SK-N-SH (cell line): Measurements from ENCODE around the gene METTL21C.

Experiments
- POLR2AphosphoS5 ChIP-seq: IDR thresholded peaks from 2 replicates; pipeline ENCODE4 v1.6.1; 2012; ENCODE audit warnings: low read depth, low read length
- SIN3A ChIP-seq: IDR thresholded peaks from 2 replicates; pipeline ENCODE4 v1.6.1; 2012; ENCODE audit warnings: low read depth, mild to moderate bottlenecking, low read length, moderate library complexity, borderline replicate concordance
- SMC3 ChIP-seq: IDR thresholded peaks from 2 replicates; pipeline ENCODE4 v1.6.1; 2012; ENCODE audit warnings: low read depth, low read length, improper control_type of control experiment
- TAF1 ChIP-seq: IDR thresholded peaks from 2 replicates; pipeline ENCODE4 v1.6.1; 2012; ENCODE audit warnings: low read depth, mild to moderate bottlenecking, low read length, moderate library complexity, borderline replicate concordance
- USF2 ChIP-seq: fragments of 150-350 bp; IDR thresholded peaks from 2 replicates; pipeline ENCODE4 v1.6.1; 2017; ENCODE audit warnings: antibody characterized with exemption, low read length, low read depth, borderline replicate concordance
- YY1 ChIP-seq: IDR thresholded peaks from 2 replicates; pipeline ENCODE4 v1.4.0; 2012; ENCODE audit warnings: low read depth, mild to moderate bottlenecking
- TF ChIP-seq, protein P1 (sequence below): fragments of 200-600 bp; sonication (generic); IDR thresholded peaks from 2 replicates; pipeline ENCODE4 v1.6.1; 2017; ENCODE audit warnings: antibody characterized with exemption, mild to moderate bottlenecking, moderate library complexity
- TF ChIP-seq, protein P2 (sequence below): IDR thresholded peaks from 2 replicates; pipeline ENCODE4; 2012
- TF ChIP-seq, protein P3 (sequence below): IDR thresholded peaks from 2 replicates; pipeline ENCODE4 v1.4.0; 2012; ENCODE audit warnings: low read depth, borderline replicate concordance

DNA sequence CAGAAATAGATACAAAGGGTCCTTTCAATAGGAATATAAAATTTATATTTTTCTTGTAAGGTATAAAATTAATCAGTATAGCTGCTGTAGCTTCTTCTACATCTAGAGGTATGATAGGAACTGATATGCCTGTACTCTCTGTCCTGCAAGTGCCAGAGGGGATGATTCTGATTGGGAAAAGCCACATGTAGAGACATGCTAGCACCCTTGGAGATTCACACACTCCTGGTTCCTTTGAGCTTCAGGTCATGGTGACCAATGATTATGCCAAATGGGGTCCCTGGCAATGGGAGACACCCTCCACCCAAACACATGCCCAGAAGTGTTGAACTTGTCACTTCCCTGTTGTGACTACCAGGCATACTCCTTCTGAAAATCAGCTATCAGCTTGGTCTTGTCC lies 14.7 kb upstream of the METTL21C start:
- TF ChIP-seq, protein P1, sequence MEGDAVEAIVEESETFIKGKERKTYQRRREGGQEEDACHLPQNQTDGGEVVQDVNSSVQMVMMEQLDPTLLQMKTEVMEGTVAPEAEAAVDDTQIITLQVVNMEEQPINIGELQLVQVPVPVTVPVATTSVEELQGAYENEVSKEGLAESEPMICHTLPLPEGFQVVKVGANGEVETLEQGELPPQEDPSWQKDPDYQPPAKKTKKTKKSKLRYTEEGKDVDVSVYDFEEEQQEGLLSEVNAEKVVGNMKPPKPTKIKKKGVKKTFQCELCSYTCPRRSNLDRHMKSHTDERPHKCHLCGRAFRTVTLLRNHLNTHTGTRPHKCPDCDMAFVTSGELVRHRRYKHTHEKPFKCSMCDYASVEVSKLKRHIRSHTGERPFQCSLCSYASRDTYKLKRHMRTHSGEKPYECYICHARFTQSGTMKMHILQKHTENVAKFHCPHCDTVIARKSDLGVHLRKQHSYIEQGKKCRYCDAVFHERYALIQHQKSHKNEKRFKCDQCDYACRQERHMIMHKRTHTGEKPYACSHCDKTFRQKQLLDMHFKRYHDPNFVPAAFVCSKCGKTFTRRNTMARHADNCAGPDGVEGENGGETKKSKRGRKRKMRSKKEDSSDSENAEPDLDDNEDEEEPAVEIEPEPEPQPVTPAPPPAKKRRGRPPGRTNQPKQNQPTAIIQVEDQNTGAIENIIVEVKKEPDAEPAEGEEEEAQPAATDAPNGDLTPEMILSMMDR, result no peak
- TF ChIP-seq TAF1 (no peak), POLR2AphosphoS5 (no peak), SIN3A (no peak), USF2 (no peak), SMC3 (no peak), YY1 (no peak)
- TF ChIP-seq, protein P2, sequence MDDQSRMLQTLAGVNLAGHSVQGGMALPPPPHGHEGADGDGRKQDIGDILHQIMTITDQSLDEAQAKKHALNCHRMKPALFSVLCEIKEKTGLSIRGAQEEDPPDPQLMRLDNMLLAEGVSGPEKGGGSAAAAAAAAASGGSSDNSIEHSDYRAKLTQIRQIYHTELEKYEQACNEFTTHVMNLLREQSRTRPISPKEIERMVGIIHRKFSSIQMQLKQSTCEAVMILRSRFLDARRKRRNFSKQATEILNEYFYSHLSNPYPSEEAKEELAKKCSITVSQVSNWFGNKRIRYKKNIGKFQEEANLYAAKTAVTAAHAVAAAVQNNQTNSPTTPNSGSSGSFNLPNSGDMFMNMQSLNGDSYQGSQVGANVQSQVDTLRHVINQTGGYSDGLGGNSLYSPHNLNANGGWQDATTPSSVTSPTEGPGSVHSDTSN, result no peak
- TF ChIP-seq, protein P3, sequence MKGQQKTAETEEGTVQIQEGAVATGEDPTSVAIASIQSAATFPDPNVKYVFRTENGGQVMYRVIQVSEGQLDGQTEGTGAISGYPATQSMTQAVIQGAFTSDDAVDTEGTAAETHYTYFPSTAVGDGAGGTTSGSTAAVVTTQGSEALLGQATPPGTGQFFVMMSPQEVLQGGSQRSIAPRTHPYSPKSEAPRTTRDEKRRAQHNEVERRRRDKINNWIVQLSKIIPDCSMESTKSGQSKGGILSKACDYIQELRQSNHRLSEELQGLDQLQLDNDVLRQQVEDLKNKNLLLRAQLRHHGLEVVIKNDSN, result no peak
